GM19467 (cell line): Measurements from ENCODE around the gene RAB40B.

ENCODE experiments used
- ATAC-seq: cut with Tn5 transposase; IDR thresholded peaks from one replicate; pipeline ENCODE4 v1.9.1; 2021; ENCODE audit warnings: mild to moderate bottlenecking, moderate library complexity; ENCODE audit not compliant: unreplicated experiment

The RAB40B gene

DNA sequence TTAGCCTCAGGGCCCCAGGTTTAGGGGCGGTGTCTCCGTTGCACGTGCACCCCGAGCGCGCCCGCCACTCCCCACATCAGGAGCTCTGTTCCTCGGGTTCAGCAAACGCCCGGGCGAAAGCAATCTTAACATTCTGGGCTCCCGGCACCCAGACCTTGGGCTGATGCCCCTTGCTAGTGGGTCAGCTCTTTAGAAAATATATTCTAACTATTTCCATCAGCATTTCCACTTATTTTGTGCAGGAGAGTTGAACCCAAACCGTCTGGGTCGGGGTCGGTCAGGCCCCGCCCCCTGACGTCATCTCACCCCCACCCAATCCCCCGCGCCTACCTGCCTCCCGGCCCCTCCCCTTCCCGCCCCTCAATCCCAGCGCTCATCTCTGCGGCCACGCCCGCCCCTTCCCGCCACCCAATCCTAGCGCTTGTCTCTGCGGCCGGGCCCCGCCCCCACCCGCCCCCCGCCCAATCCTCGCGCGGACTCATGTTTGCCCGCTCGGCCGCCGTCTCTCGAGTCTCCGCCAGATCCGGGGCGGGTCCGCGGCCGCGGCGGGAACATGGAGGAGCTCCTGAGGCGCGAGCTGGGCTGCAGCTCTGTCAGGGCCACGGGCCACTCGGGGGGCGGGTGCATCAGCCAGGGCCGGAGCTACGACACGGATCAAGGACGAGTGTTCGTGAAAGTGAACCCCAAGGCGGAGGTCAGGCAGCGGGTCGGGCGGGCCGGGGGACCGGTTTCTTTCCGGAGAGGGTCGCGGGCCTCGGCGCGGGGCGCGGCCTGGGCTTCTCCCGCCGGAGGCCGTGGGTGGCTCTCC lies 17.9 kb upstream of the RAB40B start, which contains the start of gene FN3KRP:
TSS of gene FN3KRP (plus strand) at position 504 of the 808 bp plus-strand sequence. CDS start at position 554, 50 bp downstream.
- ATAC-seq, result peak; percentile 58

DNA sequence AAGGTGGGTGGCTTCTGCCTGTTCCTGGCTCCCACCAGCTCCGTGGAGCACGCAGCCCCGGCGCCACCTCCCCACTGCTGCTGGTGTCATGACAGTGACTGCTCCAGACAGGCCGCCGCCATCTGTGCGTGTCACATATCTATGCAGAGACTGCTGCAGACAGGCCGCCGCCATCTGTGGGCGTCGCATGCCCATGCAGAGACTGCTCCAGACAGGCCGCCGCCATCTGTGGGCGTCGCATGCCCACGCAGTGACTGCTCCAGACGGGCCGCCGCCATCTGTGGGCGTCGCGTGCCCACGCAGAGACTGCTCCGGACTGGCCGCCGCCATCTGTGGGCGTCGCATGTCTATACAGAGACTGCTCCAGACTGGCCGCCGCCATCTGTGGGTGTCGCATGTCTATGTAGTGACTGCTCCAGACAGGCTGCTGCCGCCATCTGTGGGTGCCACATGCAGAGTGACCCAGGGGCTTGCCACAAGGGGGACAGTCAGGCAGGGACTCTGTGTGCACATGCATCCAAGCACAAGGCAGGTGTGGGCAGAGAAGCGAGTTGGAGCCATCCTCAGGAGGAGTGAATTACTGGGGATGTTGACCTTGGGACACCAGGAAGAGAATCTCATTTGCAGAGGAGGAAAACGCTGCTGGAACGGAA lies 14.7 kb upstream of the RAB40B start:
- ATAC-seq, result no peak

DNA sequence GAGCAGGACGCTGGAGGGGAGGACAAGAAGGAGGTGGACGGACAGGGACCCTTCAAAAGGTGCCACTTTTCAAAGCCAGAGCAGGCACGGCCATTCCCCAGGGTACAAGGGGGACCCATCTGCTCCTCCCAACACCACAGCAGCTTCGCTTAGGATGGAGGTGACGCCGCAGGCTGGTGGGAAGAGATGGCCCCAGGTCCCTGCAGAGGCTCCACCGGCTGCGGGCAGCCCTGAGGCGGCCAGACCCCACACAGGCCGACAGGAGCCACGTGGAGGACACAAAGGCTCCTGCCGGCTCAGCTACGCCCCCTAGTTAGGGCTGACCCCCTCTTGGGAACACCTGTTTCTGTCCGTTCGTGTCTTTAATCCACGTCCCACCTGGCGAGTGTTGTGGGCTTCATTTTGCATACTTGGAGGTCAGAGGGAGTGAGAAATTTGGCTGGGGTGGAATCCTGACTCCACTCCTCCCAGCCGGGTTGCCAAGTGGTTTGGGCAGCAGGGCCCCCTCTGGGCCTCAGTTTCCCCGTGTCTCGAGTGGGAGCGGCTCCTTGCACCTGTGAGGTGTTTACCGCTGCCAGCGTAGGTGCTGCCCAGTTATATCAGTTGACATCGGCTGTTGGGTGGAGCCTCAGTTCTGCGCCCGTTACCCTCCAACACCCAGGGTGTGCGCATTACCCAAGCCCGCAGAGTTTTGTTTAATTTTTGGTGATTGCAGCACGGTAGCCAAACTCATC lies 12.2 kb upstream of the RAB40B start:
- ATAC-seq, result no peak

DNA sequence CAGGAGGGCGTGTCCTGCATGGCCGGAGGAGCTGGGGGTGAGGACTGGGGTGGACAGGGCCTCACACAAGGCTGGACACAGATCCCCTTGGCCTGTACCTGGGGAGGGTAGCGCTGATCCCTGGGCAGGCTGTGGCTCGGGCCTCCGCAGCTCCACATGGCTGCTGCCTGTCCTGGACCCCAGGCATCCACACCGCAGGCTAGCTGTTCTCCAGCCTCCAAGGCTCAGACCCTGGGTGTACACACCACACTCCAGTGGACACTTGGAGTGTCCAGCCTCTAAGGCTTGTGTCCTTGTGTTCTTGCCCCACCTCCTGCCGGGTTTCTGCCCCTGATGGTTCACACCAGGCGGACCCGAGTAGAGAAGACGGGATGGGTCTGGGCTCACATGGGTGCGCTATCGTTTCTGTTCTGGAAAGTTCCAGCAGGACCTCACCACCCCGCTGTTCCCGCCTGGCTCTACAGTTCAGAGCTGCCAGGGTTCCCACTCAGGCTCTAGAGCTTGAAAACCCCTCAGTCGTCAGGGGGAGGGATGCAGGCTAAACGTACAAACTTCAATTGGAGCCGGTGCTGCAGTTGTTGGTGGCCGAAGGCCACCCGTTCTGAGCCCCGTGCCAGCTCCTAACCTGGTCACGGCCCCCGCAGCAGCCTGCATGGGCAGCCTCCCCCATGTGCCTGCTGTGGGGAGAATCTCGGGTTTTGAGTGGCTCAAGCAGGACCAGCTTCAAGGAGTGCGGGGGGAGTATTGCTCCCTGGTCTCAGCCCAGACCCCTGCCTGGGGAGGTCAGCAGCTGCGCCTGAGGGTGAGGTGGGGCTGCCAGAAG lies 11.4 kb upstream of the RAB40B start:
- ATAC-seq, result no peak

DNA sequence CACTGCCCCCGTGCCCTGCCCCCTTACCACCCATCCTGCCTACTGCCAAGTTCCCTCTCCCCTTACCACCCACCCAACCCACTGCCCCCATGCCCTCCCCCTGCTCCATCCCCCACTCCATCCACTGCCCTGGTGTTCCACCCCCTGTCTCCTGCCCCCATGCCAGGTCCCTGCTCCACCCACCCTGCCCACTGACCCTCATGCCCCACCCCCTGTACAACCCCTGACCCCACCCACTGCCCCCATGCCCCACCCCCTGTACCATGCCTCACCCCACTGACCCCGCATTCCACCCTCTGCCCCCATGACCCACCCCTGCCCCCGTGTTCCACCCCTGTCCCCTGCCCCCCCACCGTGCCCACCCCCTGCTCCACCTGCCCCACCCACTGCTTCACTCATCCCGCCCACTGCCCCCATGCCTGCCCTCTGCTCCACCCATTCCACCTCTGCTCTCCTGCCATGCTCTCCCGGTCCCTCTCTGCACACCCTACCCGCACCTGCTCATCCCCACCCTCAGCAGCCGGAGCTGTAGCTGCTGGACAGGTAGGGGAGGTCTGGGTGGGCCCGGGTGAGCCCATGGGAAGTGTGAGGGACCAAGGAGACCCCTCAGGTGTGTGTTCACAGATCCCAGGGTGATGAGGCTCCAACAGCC lies 10.7 kb upstream of the RAB40B start:
- ATAC-seq, result no peak

DNA sequence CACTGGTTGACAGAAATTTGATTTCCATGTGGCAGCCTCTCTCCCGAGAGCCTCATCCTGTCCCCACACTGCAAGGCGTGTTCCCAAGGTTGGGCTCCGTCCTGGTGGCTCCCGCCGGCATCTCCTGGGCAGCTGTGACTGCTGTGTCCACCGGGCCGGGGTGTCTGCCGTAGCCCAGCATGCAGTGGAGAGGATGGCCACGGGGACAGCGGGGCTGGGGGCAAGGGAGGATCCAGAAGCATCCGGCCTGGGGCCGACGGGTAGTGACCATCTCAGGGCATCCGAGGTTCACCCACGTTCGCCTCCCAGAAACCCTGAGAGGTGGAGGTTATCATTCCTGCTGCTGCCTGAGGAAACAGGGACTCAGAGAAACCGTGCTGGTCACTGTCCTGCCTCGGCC lies 7.3 kb upstream of the RAB40B start:
- no peak for ATAC-seq

DNA sequence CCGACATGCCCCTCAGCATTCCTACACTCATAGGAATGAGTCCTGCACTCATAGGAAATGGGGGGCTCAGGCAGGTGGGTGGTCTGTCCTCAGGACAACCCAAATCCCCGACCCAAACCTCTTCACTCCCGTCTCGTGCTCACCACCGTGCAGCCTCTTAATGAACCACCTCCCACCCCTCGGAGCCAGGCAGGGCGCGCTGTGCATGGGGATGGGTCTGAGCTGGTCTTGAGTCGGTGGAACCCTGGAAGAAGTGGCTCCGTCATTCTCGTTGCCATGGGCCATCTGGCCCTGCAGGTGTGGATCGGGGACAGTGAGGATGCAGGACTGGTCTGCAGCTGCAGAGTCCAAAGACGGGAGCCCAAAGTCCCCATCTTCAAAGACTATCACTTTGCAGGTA lies 6.4 kb upstream of the RAB40B start:
- ATAC-seq, result no peak

DNA sequence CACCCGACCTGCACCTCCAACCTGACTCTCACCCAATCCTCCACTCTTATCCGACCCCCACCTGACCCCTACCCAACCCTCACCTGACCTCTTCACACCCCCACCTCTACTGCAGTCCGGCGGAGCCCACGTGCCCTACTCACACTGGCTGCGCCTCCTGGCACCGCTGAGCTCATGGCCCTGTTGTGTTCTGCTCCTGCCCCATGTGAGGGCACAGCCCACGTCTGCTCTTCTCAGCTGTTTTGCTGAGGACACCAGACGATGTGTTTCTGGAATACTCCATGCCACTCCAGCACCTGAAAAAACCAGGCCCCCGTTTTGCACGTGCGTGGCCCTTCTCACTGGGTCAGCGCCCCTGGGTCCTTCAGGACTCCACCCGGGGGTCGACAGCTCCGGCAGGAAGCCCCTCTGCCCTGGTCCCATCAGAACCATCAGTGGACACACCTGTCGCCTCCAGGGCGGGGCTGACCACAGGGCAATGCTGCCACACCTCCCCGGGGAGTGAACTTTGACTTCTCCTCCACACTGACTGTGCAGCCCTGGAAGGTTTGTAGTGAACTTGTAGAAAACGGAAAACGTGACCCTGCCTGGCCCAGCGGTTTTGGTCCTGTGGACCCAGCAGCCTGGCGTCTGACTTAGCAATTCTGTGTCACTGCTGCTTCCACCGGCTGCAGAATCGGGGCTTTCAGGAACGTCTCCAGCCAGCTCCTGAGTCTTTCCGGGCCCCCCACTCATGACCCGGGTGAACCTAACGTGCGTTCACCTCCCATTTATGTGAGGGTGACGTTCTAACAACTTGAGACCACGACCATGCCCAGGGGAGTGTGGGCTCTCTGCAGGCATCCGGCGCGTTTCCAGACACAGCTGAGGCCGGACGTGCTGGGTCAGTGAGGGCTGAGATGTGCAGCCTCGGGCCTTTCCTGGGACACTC lies 5.7 kb upstream of the RAB40B start:
- no peak for ATAC-seq

DNA sequence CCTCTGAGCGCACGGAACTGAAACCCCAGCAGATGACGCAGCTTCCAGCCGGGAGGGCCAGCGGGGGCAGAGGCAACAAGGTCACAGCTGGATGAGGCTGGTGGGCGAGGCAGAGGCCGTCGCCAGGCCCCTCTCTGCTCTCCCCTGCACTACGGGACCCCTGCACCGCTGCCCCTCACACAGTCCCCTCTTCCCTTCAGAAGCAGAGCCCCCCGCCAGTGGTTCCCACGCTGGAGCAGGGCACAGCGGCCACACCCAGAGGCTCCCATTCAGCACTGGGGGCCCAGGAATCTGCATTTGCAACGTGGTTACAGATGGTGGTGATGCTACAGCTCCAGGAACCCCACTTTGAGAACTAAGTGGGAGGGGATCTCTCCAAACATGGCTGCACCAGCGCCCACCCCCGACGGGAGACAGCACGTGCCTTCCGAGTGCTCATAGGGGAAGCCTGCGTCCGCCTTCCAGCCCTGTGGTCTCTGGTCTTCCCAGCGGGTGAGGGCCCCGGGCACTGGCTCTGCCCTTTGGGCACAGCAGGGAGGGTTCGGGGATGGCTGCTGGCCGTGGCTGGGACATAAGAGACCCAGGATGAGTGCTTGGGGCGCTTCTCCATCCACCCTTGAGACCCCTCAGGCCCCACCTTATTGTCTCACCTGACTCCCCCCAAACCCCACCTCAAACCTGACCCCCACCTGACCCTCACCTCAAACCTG lies 4.7 kb upstream of the RAB40B start:
- ATAC-seq, result no peak

DNA sequence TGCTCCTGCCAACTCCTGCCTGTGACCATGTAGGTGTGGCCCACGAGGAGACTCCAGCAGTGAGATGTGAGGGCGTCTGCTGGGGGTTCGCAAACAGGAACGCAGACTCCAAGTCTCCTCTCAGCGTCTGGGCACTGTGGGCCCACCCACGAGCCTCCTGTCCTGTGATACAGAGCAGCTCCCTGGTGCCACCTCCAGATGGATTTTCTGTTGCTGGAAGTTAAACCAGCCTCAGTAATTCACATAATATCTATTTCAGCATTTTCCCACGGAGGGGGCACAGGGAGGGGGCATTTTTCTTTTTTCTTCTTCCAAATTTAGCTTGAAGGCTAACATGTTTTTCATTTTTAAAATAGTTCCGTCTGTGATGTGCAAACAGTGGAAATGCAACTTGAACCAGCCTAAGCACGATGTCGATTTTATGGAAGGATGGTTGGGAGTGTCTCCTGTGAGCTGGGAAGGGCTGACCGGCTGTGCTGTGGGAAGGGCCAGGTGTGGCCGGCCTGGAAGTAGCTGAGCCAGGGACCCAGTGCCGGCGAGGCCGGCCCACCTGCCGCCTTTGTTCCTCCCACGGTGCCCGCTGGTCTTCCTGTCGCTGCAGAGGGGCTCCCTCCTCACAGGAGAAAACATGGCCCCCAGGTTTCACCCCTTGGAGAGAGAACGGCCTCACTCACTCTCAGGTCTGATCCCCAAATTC lies 3.9 kb upstream of the RAB40B start:
- no peak for ATAC-seq

DNA sequence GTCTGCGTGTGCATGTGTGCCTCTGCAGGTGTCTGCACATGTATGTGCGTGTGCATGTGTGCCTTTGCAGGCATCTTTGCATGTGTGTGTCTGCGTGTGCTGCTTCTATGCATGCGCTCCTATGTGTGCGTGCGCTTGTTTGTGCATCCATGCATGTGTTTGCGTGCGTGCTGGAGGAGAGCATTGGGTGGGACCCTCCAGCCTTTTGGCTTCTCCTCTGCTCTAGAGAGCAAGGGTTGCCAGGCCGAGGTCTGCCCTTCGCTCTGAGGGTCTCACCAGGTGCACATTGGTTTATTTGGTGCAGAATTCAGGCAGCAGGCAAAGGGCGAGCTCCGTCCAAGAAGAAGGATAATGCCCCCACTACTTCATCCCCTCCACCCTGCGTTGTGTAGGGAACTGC lies 1.1 kb upstream of the RAB40B start:
- no peak for ATAC-seq

DNA sequence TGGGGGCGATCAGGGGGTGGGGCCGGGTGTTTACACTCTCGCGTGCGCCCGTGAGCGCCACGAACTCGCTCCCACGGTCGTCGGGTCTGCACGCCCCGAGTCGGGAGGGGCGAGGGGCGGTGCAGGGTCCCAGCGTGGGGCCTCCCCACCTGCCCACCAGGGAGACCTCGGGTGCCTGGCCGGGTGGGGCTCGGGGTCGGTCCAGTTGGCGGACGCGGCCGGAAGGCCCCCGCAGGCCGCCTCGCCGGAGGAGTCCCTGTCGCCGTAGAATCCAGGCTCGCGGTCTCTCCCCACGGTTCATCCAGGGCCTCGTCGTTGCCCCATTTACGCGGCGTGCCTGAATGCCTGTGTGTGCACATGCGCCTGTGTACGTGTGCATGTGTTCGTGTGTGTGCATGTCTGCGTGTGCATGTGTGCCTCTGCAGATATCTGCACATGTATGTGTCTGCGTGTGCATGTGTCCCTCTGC lies 510 bp upstream of the RAB40B start:
- peak; percentile 35 for ATAC-seq

DNA sequence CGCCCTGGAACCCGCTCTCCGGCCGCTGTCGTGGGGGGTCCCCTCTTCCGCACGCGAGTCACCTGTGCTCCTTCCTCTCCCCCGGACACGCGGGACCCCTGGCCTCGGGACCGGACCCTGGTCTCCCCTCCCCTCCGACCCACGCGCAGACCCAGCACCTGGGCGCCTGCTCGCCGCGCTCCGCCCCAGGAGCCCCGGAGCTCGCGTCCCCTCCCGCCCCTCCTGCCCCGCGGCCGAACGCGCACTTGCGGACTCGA lies 762 bp downstream of the RAB40B start:
- no peak for ATAC-seq

DNA sequence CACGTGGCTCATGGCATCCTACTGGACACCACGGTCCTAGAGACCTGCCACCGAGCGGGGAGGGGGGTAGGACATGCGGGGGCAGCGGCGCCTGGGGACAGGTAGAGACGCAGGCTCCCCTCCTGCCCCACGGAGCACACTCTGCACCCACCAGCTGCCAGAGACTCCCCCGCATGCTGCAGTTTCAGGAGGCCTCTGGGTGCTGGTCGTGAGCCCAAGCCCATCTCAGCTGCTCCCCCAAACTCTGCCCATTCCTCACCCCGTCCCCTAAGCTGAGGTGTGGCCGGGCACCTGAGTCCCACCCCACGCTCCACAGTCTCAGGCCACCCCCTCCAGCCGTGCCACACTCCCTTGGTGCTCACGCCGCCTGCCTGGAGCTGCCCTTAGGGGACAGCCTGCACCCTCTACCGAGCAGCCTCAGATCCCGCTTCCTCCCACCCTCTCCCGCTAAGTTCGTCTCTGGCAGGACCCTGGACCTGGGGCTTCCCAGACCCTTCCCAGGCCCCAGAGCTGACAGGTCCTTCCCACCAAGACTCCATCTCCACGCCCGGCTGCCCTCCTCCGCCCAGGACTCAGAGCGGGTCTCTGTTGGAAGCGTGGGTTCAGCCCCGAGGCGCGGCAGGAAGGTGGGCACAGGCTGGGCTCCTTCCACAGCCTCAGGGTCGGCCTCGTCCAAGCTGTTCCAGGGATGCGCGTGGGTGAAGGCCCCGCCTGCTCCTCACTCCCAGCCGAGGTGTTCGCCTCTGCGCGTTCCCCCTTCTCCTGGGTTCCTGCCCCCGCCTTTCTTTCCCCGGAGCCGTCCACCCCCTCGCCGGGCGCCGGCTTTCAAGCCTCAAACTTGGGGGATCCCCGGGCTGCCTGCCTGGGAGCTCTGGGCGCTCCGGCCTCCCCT lies 1.3 kb downstream of the RAB40B start:
- no peak for ATAC-seq

DNA sequence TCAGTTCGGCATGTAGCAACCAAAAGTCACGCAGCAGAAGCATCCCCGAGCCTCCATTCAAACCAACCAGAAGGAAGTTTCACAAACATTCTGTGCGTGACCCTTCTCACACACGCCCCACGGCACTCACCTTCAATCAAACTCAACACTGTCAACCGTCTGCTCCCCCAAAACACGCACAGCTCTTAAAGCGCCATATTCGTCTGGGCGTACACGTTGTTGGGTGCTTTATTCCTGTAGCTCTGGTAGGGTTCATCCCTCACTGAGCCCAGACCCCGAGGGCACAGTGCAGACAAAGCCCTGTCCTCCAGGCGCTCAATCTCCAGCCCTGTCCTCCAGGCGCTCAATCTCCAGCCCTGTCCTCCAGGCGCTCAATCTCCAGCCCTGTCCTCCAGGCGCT lies 2.2 kb downstream of the RAB40B start:
- no peak for ATAC-seq

DNA sequence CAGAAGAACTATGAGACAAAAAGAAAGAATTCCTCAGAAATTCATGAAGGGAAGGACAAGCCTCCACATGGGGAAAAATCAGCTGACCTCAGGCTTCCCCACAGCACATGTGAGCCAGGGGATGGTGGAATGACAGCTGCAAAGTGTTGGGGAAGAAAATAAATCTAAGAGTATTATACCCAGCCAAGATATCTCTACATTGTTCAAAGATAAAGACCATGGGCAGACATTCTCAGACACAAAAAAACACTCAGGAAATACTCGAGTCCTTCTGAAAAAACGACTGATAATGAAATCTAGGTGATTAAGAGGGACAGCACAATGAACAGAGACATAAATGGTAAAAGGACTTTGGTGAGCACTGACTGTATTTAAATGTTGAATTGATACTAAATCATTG lies 3.9 kb downstream of the RAB40B start:
- ATAC-seq, result no peak

DNA sequence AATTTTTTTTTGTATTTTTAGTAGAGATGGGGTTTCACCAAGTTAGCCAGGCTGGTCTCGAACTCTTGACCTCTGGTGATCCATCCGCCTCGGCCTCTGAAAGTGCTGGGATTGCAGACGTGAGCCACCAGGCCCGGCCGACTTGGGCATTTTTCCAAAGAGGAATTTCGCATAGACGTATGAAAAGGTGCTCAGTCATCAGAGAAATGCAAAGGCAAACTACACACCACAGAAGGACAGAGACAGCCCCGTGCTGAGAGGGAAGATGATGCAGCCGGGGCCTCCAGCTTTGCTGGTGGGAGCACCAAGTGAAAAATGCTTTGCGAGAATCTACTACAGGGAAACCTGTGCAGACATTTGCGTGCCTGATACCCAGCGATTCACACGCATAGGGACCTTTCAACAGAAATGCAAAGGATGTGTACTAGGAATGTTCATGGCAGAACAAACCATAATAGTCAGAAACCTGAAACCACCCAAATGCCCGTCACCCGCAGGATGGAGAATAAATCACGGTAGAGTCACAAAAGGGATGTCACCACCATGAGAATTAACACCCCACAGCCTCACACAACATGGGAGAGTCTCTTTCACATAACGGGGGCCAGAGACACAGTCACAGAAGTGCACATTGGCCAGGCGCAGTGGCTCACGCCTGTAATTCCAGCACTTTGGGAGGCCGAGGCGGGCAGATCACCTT lies 5.2 kb downstream of the RAB40B start:
- ATAC-seq, result no peak
